HG03103 (cell line): Measurements from ENCODE around the gene IL1RAP.
"Not testable (repeated sequence)": the region's sequence is repeated elsewhere in the genome, so short reads cannot be mapped to it uniquely, and the experiment has no call there.

Experiments
- ATAC-seq: cut with Tn5 transposase; IDR thresholded peaks from one replicate; pipeline ENCODE4 v1.9.1; 2021; ENCODE audit warnings: low read depth; ENCODE audit not compliant: unreplicated experiment

IL1RAP gene

GRCh38 chr3:190642016-190642415, 128.1 kb downstream of the IL1RAP start:
- ATAC-seq = no peak

- no peak for ATAC-seq
Measured at GRCh38 chr3:190644035-190644434, 130.2 kb downstream of the IL1RAP start.

- ATAC-seq = no peak
Measured at GRCh38 chr3:190644766-190645165, 130.9 kb downstream of the IL1RAP start.

GRCh38 chr3:190645932-190646460, 132.1 kb downstream of the IL1RAP start:
- no peak for ATAC-seq

- no peak for ATAC-seq
Measured at GRCh38 chr3:190646996-190647395, 133.1 kb downstream of the IL1RAP start.

- ATAC-seq = no peak
Measured at GRCh38 chr3:190655933-190656332, 142.0 kb downstream of the IL1RAP start.

GRCh38 chr3:190658106-190658505, 144.2 kb downstream of the IL1RAP start:
- no peak for ATAC-seq

GRCh38 chr3:190666821-190667220, 152.9 kb downstream of the IL1RAP start:
- no peak for ATAC-seq

- no peak for ATAC-seq
Measured at GRCh38 chr3:190671658-190672057, 157.8 kb downstream of the IL1RAP start.

- ATAC-seq = no peak
Measured at GRCh38 chr3:190673148-190673547, 159.3 kb downstream of the IL1RAP start.

GRCh38 chr3:190676481-190676880, 162.6 kb downstream of the IL1RAP start:
- no peak for ATAC-seq

GRCh38 chr3:190677001-190677400, 163.1 kb downstream of the IL1RAP start:
- ATAC-seq = no peak

GRCh38 chr3:190677868-190678267, 164.0 kb downstream of the IL1RAP start:
- ATAC-seq = not testable (repeated sequence)

GRCh38 chr3:190680691-190681090, 166.8 kb downstream of the IL1RAP start:
- no peak for ATAC-seq

GRCh38 chr3:190684776-190685175, 170.9 kb downstream of the IL1RAP start:
- ATAC-seq = no peak

- no peak for ATAC-seq
Measured at GRCh38 chr3:190686011-190686410, 172.1 kb downstream of the IL1RAP start.

- no peak for ATAC-seq
Measured at GRCh38 chr3:190690246-190690645, 176.4 kb downstream of the IL1RAP start.

- ATAC-seq = no peak
Measured at GRCh38 chr3:190692256-190692655, 178.4 kb downstream of the IL1RAP start.

GRCh38 chr3:190694335-190695001, 180.6 kb downstream of the IL1RAP start:
- ATAC-seq = no peak

- ATAC-seq = no peak
Measured at GRCh38 chr3:190695225-190695624, 181.3 kb downstream of the IL1RAP start.

GRCh38 chr3:190695994-190696393, 182.1 kb downstream of the IL1RAP start:
- ATAC-seq = no peak

GRCh38 chr3:190696777-190697501, 183.1 kb downstream of the IL1RAP start:
- no peak for ATAC-seq
